ENCODE data around the gene NDUFV1.
A peak's percentile ranks its signal among the peaks of the same experiment; 100 is the strongest.
"Not testable (repeated sequence)": the region's sequence is repeated elsewhere in the genome, so short reads cannot be mapped to it uniquely, and the experiment has no call there.

NDUFV1 gene

GRCh38 chr11:67651976-67652781 lies 45.4 kb downstream of the NDUFV1 start:
- peaks cover 30 to 41% of the 10 kb centered on the region in 2 donors for H3K4me1 Mint-ChIP-seq
- no peak for ATAC-seq (replicated peaks)
- peaks cover 2 to 8% of the 10 kb centered on the region in 2 donors for H3K36me3 Mint-ChIP-seq
- no peak overlapping the region for H3K4me3 Mint-ChIP-seq
- H3K27ac Mint-ChIP-seq, result no peak overlapping the region
- peaks cover 0 to 2% of the 10 kb centered on the region in 2 donors for H3K9me3 Mint-ChIP-seq
- no peak for DNase-seq
- no peaks in the 10 kb centered on the region for H3K27me3 Mint-ChIP-seq

- ATAC-seq (replicated peaks) (no peak), DNase-seq (no peak)
- H3K36me3 Mint-ChIP-seq, result peaks cover 2 to 8% of the 10 kb centered on the region in 2 donors
- no peaks in the 10 kb centered on the region for H3K27me3 Mint-ChIP-seq
- peaks cover 0 to 2% of the 10 kb centered on the region in 2 donors for H3K9me3 Mint-ChIP-seq
- H3K4me3 Mint-ChIP-seq, result no peak overlapping the region
- H3K4me1 Mint-ChIP-seq, result peaks cover 24 to 30% of the 10 kb centered on the region in 2 donors
- no peak overlapping the region for H3K27ac Mint-ChIP-seq
These were observed 46.5 kb downstream of the NDUFV1 start for GRCh38 chr11:67652965-67653845.

GRCh38 chr11:67654225-67654624 lies 47.5 kb downstream of the NDUFV1 start:
- H3K4me1 Mint-ChIP-seq, result peaks cover 22 to 28% of the 10 kb centered on the region in 2 donors
- H3K4me3 Mint-ChIP-seq, result no peak overlapping the region
- no peak for ATAC-seq (replicated peaks)
- H3K27ac Mint-ChIP-seq, result no peak overlapping the region
- H3K9me3 Mint-ChIP-seq, result peaks cover 0 to 2% of the 10 kb centered on the region in 2 donors
- H3K27me3 Mint-ChIP-seq, result no peaks in the 10 kb centered on the region
- DNase-seq, result no peak
- peaks cover 2 to 8% of the 10 kb centered on the region in 2 donors for H3K36me3 Mint-ChIP-seq

- peaks cover 0 to 2% of the 10 kb centered on the region in 2 donors for H3K9me3 Mint-ChIP-seq
- ATAC-seq (replicated peaks) (peak; percentile 62 to 73), DNase-seq (no peak)
- no peak overlapping the region for H3K27ac Mint-ChIP-seq
- no peak overlapping the region for H3K4me3 Mint-ChIP-seq
- H3K4me1 Mint-ChIP-seq, result peaks cover 9 to 10% of the 10 kb centered on the region in 2 donors
- H3K36me3 Mint-ChIP-seq, result peaks cover 2 to 4% of the 10 kb centered on the region in 2 donors
- H3K27me3 Mint-ChIP-seq, result no peaks in the 10 kb centered on the region
These were observed 49.7 kb downstream of the NDUFV1 start for GRCh38 chr11:67656278-67656922.

- H3K36me3 Mint-ChIP-seq, result peaks cover 2 to 4% of the 10 kb centered on the region in 2 donors
- H3K9me3 Mint-ChIP-seq, result peaks cover 0 to 2% of the 10 kb centered on the region in 2 donors
- H3K4me1 Mint-ChIP-seq, result peaks cover 9 to 10% of the 10 kb centered on the region in 2 donors
- no peaks in the 10 kb centered on the region for H3K27me3 Mint-ChIP-seq
- no peak for ATAC-seq (replicated peaks)
- no peak for DNase-seq
- no peak overlapping the region for H3K4me3 Mint-ChIP-seq
- H3K27ac Mint-ChIP-seq, result no peak overlapping the region
These were observed 50.6 kb downstream of the NDUFV1 start for GRCh38 chr11:67657300-67657699.

GRCh38 chr11:67659651-67660165 lies 53.0 kb downstream of the NDUFV1 start:
- H3K27ac Mint-ChIP-seq; H3K4me1 Mint-ChIP-seq; H3K4me3 Mint-ChIP-seq; H3K27me3 Mint-ChIP-seq; H3K9me3 Mint-ChIP-seq; H3K36me3 Mint-ChIP-seq; DNase-seq; ATAC-seq (replicated peaks): not testable (repeated sequence)

- H3K9me3 Mint-ChIP-seq, H3K27ac Mint-ChIP-seq, H3K27me3 Mint-ChIP-seq: not testable (repeated sequence)
These were observed 54.0 kb downstream of the NDUFV1 start for GRCh38 chr11:67660752-67661151.

More at GRCh38 chr11:67660752-67661151, 54.0 kb downstream of the NDUFV1 start:
- H3K4me3 Mint-ChIP-seq; H3K4me1 Mint-ChIP-seq; ATAC-seq (replicated peaks); H3K36me3 Mint-ChIP-seq; DNase-seq: not testable (repeated sequence)

Data from stimulated activated naive B cell treated with anti-CD40 and anti-IgM and Interleukin-4, amounts not matched to agents 10 μg/mL and 1 μg/mL and 100 μg/mL, for 72 hours (primary cell).